ENCODE measurements around the gene GSPT2. TPM values are rescaled to one million over a fixed set of nuclear protein-coding genes. Genes with fewer than 3 reads are reported as not detected.
"Not testable (repeated sequence)": the region's sequence is repeated elsewhere in the genome, so short reads cannot be mapped to it uniquely, and the experiment has no call there.

Gene GSPT2
- polyA plus RNA-seq = 10 to 100 TPM in 1 of 3 donors, 1 to 10 TPM in 2; 5.5 to 10.7 (median 6.6) TPM

GRCh38 chrX:51743179-51743957 lies at the start of gene GSPT2:
GSPT2 (plus strand) TSS chrX:51743442; CDS start chrX:51743627, 185 bp downstream.
- H3K27ac Mint-ChIP-seq = peak within 1 kb of the TSS; percentile 50 to 82 (median 72)
- H3K9me3 Mint-ChIP-seq = peaks cover 7 to 40% (median 21%) of the 10 kb centered on the region in 6 donors
- DNase-seq = peak; percentile 56 to 66 (median 65)
- peaks cover 16 to 26% of the 10 kb centered on the region in 2 donors for H3K4me1 Mint-ChIP-seq
- H3K4me3 Mint-ChIP-seq = peak within 1 kb of the TSS; percentile 86 to 92 (median 87)
- H3K36me3 Mint-ChIP-seq = peaks cover 15 to 25% (median 16%) of the 10 kb centered on the region in 3 donors
- H3K27me3 Mint-ChIP-seq (ENCODE audit: low read depth in 3 of 3) = peaks cover 13 to 19% (median 14%) of the 10 kb centered on the region in 3 donors

- DNase-seq = no peak
- H3K27ac Mint-ChIP-seq = no peak overlapping the region
- H3K36me3 Mint-ChIP-seq = no peaks in the 10 kb centered on the region
- H3K27me3 Mint-ChIP-seq (ENCODE audit: low read depth in 3 of 3) = peaks cover 2 to 10% (median 7%) of the 10 kb centered on the region in 3 donors
- H3K4me1 Mint-ChIP-seq = no peaks in the 10 kb centered on the region
- no peak overlapping the region for H3K4me3 Mint-ChIP-seq
- no peaks in the 10 kb centered on the region for H3K9me3 Mint-ChIP-seq
These were observed 49.0 kb upstream of the GSPT2 start for GRCh38 chrX:51694254-51694653.

GRCh38 chrX:51697397-51697796 lies 45.8 kb upstream of the GSPT2 start:
- H3K27ac Mint-ChIP-seq = no peak overlapping the region
- no peak overlapping the region for H3K4me3 Mint-ChIP-seq
- H3K9me3 Mint-ChIP-seq = no peaks in the 10 kb centered on the region
- peaks cover 2 to 15% (median 11%) of the 10 kb centered on the region in 3 donors for H3K27me3 Mint-ChIP-seq (ENCODE audit: low read depth in 3 of 3)
- no peak for DNase-seq
- H3K4me1 Mint-ChIP-seq = no peaks in the 10 kb centered on the region
- H3K36me3 Mint-ChIP-seq = no peaks in the 10 kb centered on the region

- not testable (repeated sequence) for H3K36me3 Mint-ChIP-seq; H3K9me3 Mint-ChIP-seq; H3K4me1 Mint-ChIP-seq; H3K27me3 Mint-ChIP-seq (ENCODE audit: low read depth in 3 of 3); DNase-seq; H3K27ac Mint-ChIP-seq; H3K4me3 Mint-ChIP-seq
These were observed 32.7 kb upstream of the GSPT2 start, which contains the start of gene CENPVL1 for GRCh38 chrX:51710277-51711164. CENPVL1 (plus strand) TSS chrX:51710512; CDS start chrX:51710512, 0 bp downstream.

GRCh38 chrX:51712943-51713647 lies 30.1 kb upstream of the GSPT2 start:
- H3K4me3 Mint-ChIP-seq; H3K27me3 Mint-ChIP-seq (ENCODE audit: low read depth in 3 of 3); H3K27ac Mint-ChIP-seq; H3K4me1 Mint-ChIP-seq; H3K9me3 Mint-ChIP-seq; DNase-seq; H3K36me3 Mint-ChIP-seq: not testable (repeated sequence)

GRCh38 chrX:51728202-51728601 lies 15.0 kb upstream of the GSPT2 start:
- Mint-ChIP-seq H3K27ac (no peak overlapping the region), H3K27me3 (ENCODE audit: low read depth in 3 of 3) (peaks cover 0 to 22% (median 9%) of the 10 kb centered on the region in 3 donors), H3K4me1 (no peaks in the 10 kb centered on the region), H3K36me3 (no peaks in the 10 kb centered on the region), H3K4me3 (no peak overlapping the region), H3K9me3 (no peaks in the 10 kb centered on the region)
- DNase-seq = no peak

- H3K27me3 Mint-ChIP-seq (ENCODE audit: low read depth in 3 of 3) = peaks cover 4 to 24% (median 10%) of the 10 kb centered on the region in 3 donors
These were observed 6.2 kb upstream of the GSPT2 start for GRCh38 chrX:51737091-51737490.

GRCh38 chrX:51742586-51742985 lies 656 bp upstream of the GSPT2 start:
- peak overlapping the region; percentile 15 to 92 (median 87) for H3K4me3 Mint-ChIP-seq
- H3K9me3 Mint-ChIP-seq = peaks cover 7 to 32% (median 19%) of the 10 kb centered on the region in 6 donors
- peaks cover 9 to 25% (median 14%) of the 10 kb centered on the region in 3 donors for H3K27me3 Mint-ChIP-seq (ENCODE audit: low read depth in 3 of 3)
- H3K36me3 Mint-ChIP-seq = peaks cover 15 to 25% (median 16%) of the 10 kb centered on the region in 3 donors
- DNase-seq = no peak
- peak overlapping the region in 1 of 6 donors; percentile 67 for H3K27ac Mint-ChIP-seq
- peaks cover 16 to 26% of the 10 kb centered on the region in 2 donors for H3K4me1 Mint-ChIP-seq

More at GRCh38 chrX:51737091-51737490, 6.2 kb upstream of the GSPT2 start:
- no peaks in the 10 kb centered on the region for H3K9me3 Mint-ChIP-seq
- no peaks in the 10 kb centered on the region for H3K36me3 Mint-ChIP-seq
- H3K4me1 Mint-ChIP-seq = no peaks in the 10 kb centered on the region
- no peak for DNase-seq
- H3K4me3 Mint-ChIP-seq = no peak overlapping the region
- H3K27ac Mint-ChIP-seq = no peak overlapping the region

GRCh38 chrX:51747671-51748070 lies 4.4 kb downstream of the GSPT2 start:
- no peak overlapping the region for H3K4me3 Mint-ChIP-seq
- peaks cover 17 to 31% (median 19%) of the 10 kb centered on the region in 3 donors for H3K36me3 Mint-ChIP-seq
- H3K9me3 Mint-ChIP-seq = peaks cover 13 to 58% (median 34%) of the 10 kb centered on the region in 6 donors
- H3K27ac Mint-ChIP-seq = no peak overlapping the region
- peaks cover 16 to 25% of the 10 kb centered on the region in 2 donors for H3K4me1 Mint-ChIP-seq
- no peak for DNase-seq
- H3K27me3 Mint-ChIP-seq (ENCODE audit: low read depth in 3 of 3) = peaks cover 5 to 11% (median 9%) of the 10 kb centered on the region in 3 donors

GRCh38 chrX:51759055-51759839 lies 16.0 kb downstream of the GSPT2 start:
- no peaks in the 10 kb centered on the region for H3K36me3 Mint-ChIP-seq
- no peak for DNase-seq
- H3K27ac Mint-ChIP-seq = no peak overlapping the region
- H3K27me3 Mint-ChIP-seq (ENCODE audit: low read depth in 3 of 3) = peaks cover 4 to 5% (median 4%) of the 10 kb centered on the region in 3 donors
- H3K4me1 Mint-ChIP-seq = no peaks in the 10 kb centered on the region
- H3K4me3 Mint-ChIP-seq = no peak overlapping the region
- no peaks in the 10 kb centered on the region for H3K9me3 Mint-ChIP-seq

GRCh38 chrX:51760657-51761056 lies 17.4 kb downstream of the GSPT2 start:
- Mint-ChIP-seq H3K36me3 (no peaks in the 10 kb centered on the region), H3K27me3 (ENCODE audit: low read depth in 3 of 3) (peaks cover 5 to 6% (median 5%) of the 10 kb centered on the region in 3 donors), H3K4me1 (no peaks in the 10 kb centered on the region), H3K9me3 (no peaks in the 10 kb centered on the region), H3K4me3 (no peak overlapping the region), H3K27ac (no peak overlapping the region)
- no peak for DNase-seq

GRCh38 chrX:51766546-51766945 lies 23.3 kb downstream of the GSPT2 start:
- Mint-ChIP-seq H3K4me1 (no peaks in the 10 kb centered on the region), H3K27me3 (ENCODE audit: low read depth in 3 of 3) (peaks cover 3 to 11% (median 8%) of the 10 kb centered on the region in 3 donors), H3K9me3 (no peaks in the 10 kb centered on the region), H3K36me3 (no peaks in the 10 kb centered on the region), H3K4me3 (no peak overlapping the region), H3K27ac (no peak overlapping the region)
- no peak for DNase-seq

GRCh38 chrX:51776851-51777250 lies 33.6 kb downstream of the GSPT2 start:
- peaks cover 1 to 8% (median 2%) of the 10 kb centered on the region in 3 donors for H3K27me3 Mint-ChIP-seq (ENCODE audit: low read depth in 3 of 3)
- H3K9me3 Mint-ChIP-seq = no peaks in the 10 kb centered on the region
- H3K4me1 Mint-ChIP-seq = no peaks in the 10 kb centered on the region
- H3K36me3 Mint-ChIP-seq = no peaks in the 10 kb centered on the region
- no peak for DNase-seq
- no peak overlapping the region for H3K4me3 Mint-ChIP-seq
- no peak overlapping the region for H3K27ac Mint-ChIP-seq
